HEK293T (cell line): ENCODE data around the gene PCDHA1.

Source experiments
- CTCF ChIA-PET: fragments of 350-600 bp; formaldehyde crosslinking; extraction: SDS; loops from one replicate; lab custom pipeline; 2021; ENCODE audit warnings: antibody characterized with exemption, inconsistent platforms; lab: Yijun Ruan, JAX
- POLR2A ChIA-PET: fragments of 350-600 bp; formaldehyde crosslinking; extraction: SDS; loops from one replicate; lab custom pipeline; 2020; ENCODE audit warnings: antibody characterized with exemption, inconsistent platforms; lab: Yijun Ruan, JAX
- DNase-seq: peaks from one replicate; pipeline ENCODE4 v3.0.0; 2012; ENCODE audit warnings: mixed read lengths; ENCODE audit errors: extremely low spot score
- ARNT ChIP-seq: fragments of 450-650 bp; IDR thresholded peaks from 2 replicates; pipeline ENCODE4 v1.6.1; 2017; ENCODE audit warnings: mild to moderate bottlenecking
- BHLHE40 ChIP-seq: fragments of 450-650 bp; IDR thresholded peaks from 2 replicates; pipeline ENCODE4 v1.6.1; 2016; ENCODE audit warnings: mild to moderate bottlenecking, moderate library complexity, borderline replicate concordance
- CTBP1 ChIP-seq: fragments of 450-650 bp; IDR thresholded peaks from 2 replicates; pipeline ENCODE4 v1.6.1; 2016; ENCODE audit warnings: borderline replicate concordance
- ELF4 ChIP-seq: fragments of 450-650 bp; IDR thresholded peaks from 2 replicates; pipeline ENCODE4 v1.6.1; 2017; ENCODE audit warnings: antibody characterized with exemption
- FOXA1 ChIP-seq: fragments of 450-650 bp; IDR thresholded peaks from 2 replicates; pipeline ENCODE4 v1.6.1; 2016; ENCODE audit warnings: mild to moderate bottlenecking
- FOXK2 ChIP-seq: fragments of 450-650 bp; IDR thresholded peaks from 2 replicates; pipeline ENCODE4 v1.6.1; 2016; ENCODE audit warnings: mild to moderate bottlenecking
- FOXM1 ChIP-seq: fragments of 450-650 bp; IDR thresholded peaks from 2 replicates; pipeline ENCODE4 v1.6.1; 2017; ENCODE audit warnings: mild to moderate bottlenecking, borderline replicate concordance
- HDGF ChIP-seq: fragments of 450-650 bp; IDR thresholded peaks from 2 replicates; pipeline ENCODE4 v1.6.1; 2017; ENCODE audit warnings: antibody characterized with exemption, borderline replicate concordance
- L3MBTL2 ChIP-seq: fragments of 450-650 bp; conservative IDR thresholded peaks from 2 replicates; pipeline ENCODE4 v1.6.1; 2016; ENCODE audit warnings: mild to moderate bottlenecking
- LEF1 ChIP-seq: fragments of 450-650 bp; IDR thresholded peaks from 2 replicates; pipeline ENCODE4 v1.6.1; 2017; ENCODE audit warnings: mild to moderate bottlenecking, borderline replicate concordance
- NFRKB ChIP-seq: fragments of 450-650 bp; IDR thresholded peaks from 2 replicates; pipeline ENCODE4 v1.6.1; 2016; ENCODE audit warnings: mild to moderate bottlenecking, moderate library complexity
- SP1 ChIP-seq: fragments of 450-650 bp; IDR thresholded peaks from 2 replicates; pipeline ENCODE4 v1.6.1; 2017
- SUZ12 ChIP-seq: fragments of 450-650 bp; IDR thresholded peaks from 2 replicates; pipeline ENCODE4 v1.6.1; 2016; ENCODE audit warnings: mild to moderate bottlenecking
- TARDBP ChIP-seq: fragments of 450-650 bp; IDR thresholded peaks from 2 replicates; pipeline ENCODE4 v1.6.1; 2016
- ZNF384 ChIP-seq: fragments of 450-650 bp; IDR thresholded peaks from 2 replicates; pipeline ENCODE4 v1.6.1; 2016
- TF ChIP-seq, protein P1 (sequence below): fragments of 450-650 bp; IDR thresholded peaks from 2 replicates; pipeline ENCODE4 v1.6.1; 2016

The PCDHA1 gene

DNA sequence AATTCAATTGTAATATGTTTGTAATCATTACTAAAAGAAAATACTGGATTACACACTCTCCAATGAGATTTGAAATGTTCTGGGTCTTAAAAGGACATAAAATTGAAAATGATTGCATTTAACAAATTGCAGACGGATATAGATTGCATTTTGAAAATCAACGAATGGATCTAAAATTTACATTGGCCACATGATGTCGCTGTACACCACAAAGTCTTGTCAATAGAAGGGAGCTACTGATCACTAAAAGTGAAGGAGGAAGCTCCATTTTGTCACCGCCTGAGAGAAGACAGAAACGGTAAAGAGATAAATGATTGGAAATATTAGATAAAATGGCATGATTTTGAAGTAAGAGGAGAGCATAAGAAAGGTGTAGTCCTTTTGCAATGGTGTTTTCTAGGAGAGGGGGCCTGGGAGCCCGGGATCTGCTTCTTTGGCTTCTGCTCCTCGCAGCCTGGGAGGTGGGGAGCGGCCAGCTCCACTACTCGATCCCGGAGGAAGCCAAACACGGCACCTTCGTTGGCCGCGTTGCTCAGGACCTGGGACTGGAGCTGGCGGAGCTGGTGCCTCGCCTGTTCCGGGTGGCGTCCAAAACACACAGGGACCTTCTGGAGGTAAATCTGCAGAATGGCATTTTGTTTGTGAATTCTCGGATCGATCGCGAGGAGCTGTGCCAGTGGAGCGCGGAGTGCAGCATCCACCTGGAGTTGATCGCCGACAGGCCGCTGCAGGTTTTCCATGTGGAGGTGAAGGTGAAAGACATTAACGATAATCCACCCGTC, at the start of gene PCDHA1:
TSS of gene PCDHA1 (plus strand) at position 236 of the 782 bp plus-strand sequence.
- DNase-seq: peak; percentile 9
- TF ChIP-seq, protein P1, sequence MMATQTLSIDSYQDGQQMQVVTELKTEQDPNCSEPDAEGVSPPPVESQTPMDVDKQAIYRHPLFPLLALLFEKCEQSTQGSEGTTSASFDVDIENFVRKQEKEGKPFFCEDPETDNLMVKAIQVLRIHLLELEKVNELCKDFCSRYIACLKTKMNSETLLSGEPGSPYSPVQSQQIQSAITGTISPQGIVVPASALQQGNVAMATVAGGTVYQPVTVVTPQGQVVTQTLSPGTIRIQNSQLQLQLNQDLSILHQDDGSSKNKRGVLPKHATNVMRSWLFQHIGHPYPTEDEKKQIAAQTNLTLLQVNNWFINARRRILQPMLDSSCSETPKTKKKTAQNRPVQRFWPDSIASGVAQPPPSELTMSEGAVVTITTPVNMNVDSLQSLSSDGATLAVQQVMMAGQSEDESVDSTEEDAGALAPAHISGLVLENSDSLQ: peak; percentile 36; the same call in 1 of the 2 replicates
- no peak for TF ChIP-seq ZNF384
- ChIA-PET CTCF (interaction anchor here (0.5 to 1.8 kb wide), 3 partner anchors 56 to 336 kb away, joined by 3 to 5 read pairs (median 3); partner anchors contain the start of gene PCDHA11), POLR2A (no interaction called here)

DNA sequence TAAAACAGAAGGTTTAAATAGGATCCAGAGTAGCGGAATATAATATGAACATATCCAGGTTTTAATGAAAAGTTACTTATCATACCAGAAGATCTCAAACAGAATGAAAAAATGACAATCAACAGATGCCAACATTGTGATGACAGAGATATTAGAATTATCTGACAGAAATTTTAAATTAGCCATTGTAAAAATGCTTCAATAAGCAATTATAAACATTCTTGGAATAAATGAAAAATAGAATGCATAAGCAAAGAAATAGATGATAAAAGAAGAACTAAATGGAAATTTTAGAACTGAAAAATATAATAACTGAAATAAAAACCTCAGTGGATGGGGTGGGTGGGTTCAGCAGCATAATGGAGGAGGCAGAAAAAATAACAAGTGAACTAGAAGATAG, 48.5 kb upstream of the PCDHA1 start:
- no peak for DNase-seq
- no peak for TF ChIP-seq LEF1
- TF ChIP-seq, protein P1: no peak
- no peak for TF ChIP-seq SUZ12
- TF ChIP-seq ELF4: no peak
- TF ChIP-seq FOXA1: no peak
- TF ChIP-seq FOXK2: no peak
- no peak for TF ChIP-seq TARDBP
- TF ChIP-seq HDGF: no peak
- no peak for TF ChIP-seq NFRKB
- no peak for TF ChIP-seq CTBP1
- TF ChIP-seq BHLHE40: no peak
- no peak for TF ChIP-seq ARNT
- no peak for TF ChIP-seq ZNF384
- TF ChIP-seq L3MBTL2: no peak
- ChIA-PET POLR2A (no interaction called here), CTCF (no interaction called here)

DNA sequence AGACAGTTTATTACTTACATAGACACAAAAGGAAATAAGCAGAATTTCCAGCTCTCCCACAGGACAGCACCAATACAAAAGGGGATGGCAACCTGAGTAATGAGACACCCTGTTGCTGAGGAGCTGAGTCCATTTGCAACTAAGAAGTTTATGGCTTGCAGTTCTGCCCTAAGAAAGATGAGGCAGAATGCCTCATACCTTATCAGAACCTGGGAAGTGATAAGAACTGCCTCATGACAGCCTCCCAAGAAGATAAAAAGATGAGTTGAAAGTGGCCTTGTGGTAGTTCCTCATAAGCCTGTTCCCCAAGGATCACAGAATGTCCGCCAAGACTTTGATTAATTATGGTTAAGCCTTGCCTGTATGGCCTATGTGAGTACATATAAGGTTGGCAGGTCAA, 44.0 kb upstream of the PCDHA1 start:
- no peak for DNase-seq
- ChIA-PET POLR2A (no interaction called here), CTCF (interaction anchor here (0.6 kb wide), 1 partner anchor 1928 kb away, joined by 4 read pairs; no protein-coding TSS in a partner anchor)
- TF ChIP-seq SP1 (no peak), SUZ12 (no peak), NFRKB (no peak)

GRCh38 chr5:140753561-140753960, 32.4 kb upstream of the PCDHA1 start:
- ChIA-PET POLR2A (no interaction called here), CTCF (no interaction called here)
- DNase-seq: no peak
- no peak for TF ChIP-seq NFRKB
- TF ChIP-seq BHLHE40: no peak
- no peak for TF ChIP-seq SUZ12
- no peak for TF ChIP-seq ARNT
- no peak for TF ChIP-seq ZNF384
- no peak for TF ChIP-seq FOXM1
- no peak for TF ChIP-seq TARDBP
- no peak for TF ChIP-seq LEF1
- TF ChIP-seq ELF4: no peak

DNA sequence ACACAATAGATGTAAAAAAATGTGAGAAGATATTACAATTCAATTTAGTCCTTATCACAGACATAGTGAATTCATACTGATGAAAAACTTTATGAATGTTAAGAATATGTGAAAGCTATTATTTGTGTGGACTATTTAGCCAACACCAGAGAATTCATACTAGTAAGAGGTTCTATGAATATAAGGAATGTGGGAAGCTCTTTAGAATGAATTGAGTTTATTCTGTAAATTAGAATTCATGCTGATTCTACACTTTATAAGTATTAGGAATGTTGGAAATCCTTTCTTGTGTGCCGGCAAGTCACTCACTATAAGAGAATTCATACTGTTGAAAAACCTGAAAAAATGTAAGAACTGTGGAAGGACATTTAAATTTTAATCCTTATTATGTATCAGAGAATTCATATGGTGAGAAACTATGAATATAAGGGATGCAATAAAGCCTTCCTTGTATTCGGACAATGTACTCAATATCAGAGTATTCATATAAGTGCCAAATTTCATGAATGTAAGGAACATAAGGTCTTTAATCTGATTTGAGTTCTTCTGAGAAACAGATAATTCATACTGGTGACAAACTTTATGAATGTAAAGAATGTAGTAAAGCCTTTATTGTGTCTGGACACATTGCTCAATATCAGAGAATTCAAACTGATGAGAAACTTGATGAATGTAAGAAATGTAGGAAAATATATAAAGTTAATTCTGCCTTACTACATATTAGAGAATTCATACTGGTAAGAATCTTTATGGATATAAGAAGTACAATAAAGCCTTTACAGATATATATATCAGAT, 21.6 kb upstream of the PCDHA1 start:
- POLR2A ChIA-PET: no interaction called here
- DNase-seq: no peak
- CTCF ChIA-PET: no interaction called here
- TF ChIP-seq FOXA1: no peak
- no peak for TF ChIP-seq HDGF
- no peak for TF ChIP-seq TARDBP
- TF ChIP-seq LEF1: no peak
- TF ChIP-seq, protein P1: no peak
- no peak for TF ChIP-seq ARNT

- CTCF ChIA-PET: no interaction called here
Observed at GRCh38 chr5:140767444-140767843, 18.5 kb upstream of the PCDHA1 start.

More at GRCh38 chr5:140767444-140767843, 18.5 kb upstream of the PCDHA1 start:
- no peak for TF ChIP-seq FOXA1
- no peak for TF ChIP-seq FOXK2
- no peak for TF ChIP-seq SUZ12
- no peak for TF ChIP-seq NFRKB
- TF ChIP-seq L3MBTL2: no peak
- no peak for TF ChIP-seq SP1
- TF ChIP-seq CTBP1: no peak
- no peak for TF ChIP-seq ZNF384
- no peak for TF ChIP-seq HDGF
- no peak for TF ChIP-seq FOXM1
- no peak for TF ChIP-seq ARNT
- TF ChIP-seq BHLHE40: no peak
- TF ChIP-seq, protein P1: no peak
- TF ChIP-seq TARDBP: no peak
- no peak for TF ChIP-seq ELF4
- no peak for TF ChIP-seq LEF1
- POLR2A ChIA-PET: no interaction called here
- no peak for DNase-seq
